GM10266 (cell line): ENCODE results near the gene PAPOLA.
"Not testable (repeated sequence)": the region's sequence is repeated elsewhere in the genome, so short reads cannot be mapped to it uniquely, and the experiment has no call there.

Experiments used
- DNase-seq: peaks from one replicate; pipeline ENCODE4 v3.0.0; 2012; ENCODE audit errors: extremely low spot score
- CTCF ChIP-seq: IDR thresholded peaks from 2 replicates; pipeline ENCODE4 v1.5.1; 2012; ENCODE audit warnings: mild to moderate bottlenecking, low read depth; ENCODE audit not compliant: control insufficient read depth, insufficient read depth; ENCODE audit errors: missing control alignments

The PAPOLA gene

GRCh38 chr14:96466918-96467317, 35.3 kb upstream of the PAPOLA start:
- TF ChIP-seq CTCF: no peak
- DNase-seq: no peak

- no peak for DNase-seq
- TF ChIP-seq CTCF: no peak
These were observed 31.9 kb upstream of the PAPOLA start for GRCh38 chr14:96470331-96470730.

- not testable (repeated sequence) for DNase-seq
These were observed 31.2 kb upstream of the PAPOLA start for GRCh38 chr14:96470967-96471366.

GRCh38 chr14:96478119-96478518, 24.1 kb upstream of the PAPOLA start:
- DNase-seq: no peak
- no peak for TF ChIP-seq CTCF

- TF ChIP-seq CTCF: no peak
- DNase-seq: no peak
These were observed 22.6 kb upstream of the PAPOLA start for GRCh38 chr14:96479435-96480146.

GRCh38 chr14:96481731-96482314, 20.4 kb upstream of the PAPOLA start:
- TF ChIP-seq CTCF: no peak
- no peak for DNase-seq

GRCh38 chr14:96482986-96483385, 19.2 kb upstream of the PAPOLA start:
- no peak for DNase-seq
- TF ChIP-seq CTCF: no peak
